Epidermal melanocyte (primary cell): ENCODE measurements around the gene CDC25A.
"Not testable (repeated sequence)": the region's sequence is repeated elsewhere in the genome, so short reads cannot be mapped to it uniquely, and the experiment has no call there.

Experiments used
- DNase-seq: peaks from one replicate; pipeline ENCODE4 v3.0.0; 2011; ENCODE audit warnings: low spot score; ENCODE audit not compliant: insufficient read length

Gene CDC25A

GRCh38 chr3:48188266-48189201, at the start of gene CDC25A:
Gene CDC25A (minus strand): TSS chr3:48188417. CDS start chr3:48187947, 470 bp downstream.
- DNase-seq = peak; percentile 98

DNA sequence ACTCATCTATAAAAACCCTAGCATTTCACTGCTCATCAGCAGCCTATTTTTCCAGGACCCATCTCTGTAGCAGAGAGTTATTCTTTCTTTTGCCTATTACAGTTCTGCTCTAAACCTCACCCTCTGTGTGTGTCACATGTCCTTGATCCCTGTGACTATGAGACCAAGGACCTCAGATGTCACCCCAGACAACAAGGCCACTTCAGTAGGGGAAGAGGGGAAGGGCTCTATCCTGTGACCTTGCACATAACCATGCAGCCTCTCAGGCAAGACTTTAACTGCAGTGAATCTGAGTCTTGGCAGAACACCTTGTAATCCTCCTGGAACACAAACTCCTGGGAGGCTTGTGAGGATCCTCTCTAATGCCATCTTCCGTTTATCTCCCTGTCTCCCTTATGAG, 48.3 kb upstream of the CDC25A start:
- no peak for DNase-seq

DNA sequence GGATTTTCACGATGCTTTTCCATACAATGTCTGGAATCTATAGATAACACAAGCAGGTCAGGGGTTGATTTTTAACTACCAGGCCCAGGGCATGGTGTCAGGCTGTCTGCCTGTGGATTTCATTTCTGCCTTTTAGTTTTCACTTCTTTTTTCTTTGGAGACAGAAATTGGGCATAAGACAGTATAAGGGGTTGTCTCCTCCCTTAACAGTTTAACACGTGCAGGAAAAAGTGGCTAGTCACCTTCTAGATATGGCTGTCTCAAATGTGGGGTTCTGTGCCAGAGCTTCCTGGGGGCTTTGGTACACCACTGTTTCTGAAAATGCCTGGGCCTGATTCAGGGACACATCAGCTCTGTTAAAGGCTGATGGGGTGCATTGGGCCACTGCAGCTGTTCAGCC, 45.3 kb upstream of the CDC25A start:
- no peak for DNase-seq

GRCh38 chr3:48232734-48233133, 44.5 kb upstream of the CDC25A start:
- DNase-seq = no peak

- no peak for DNase-seq
These were observed 44.0 kb upstream of the CDC25A start for GRCh38 chr3:48232232-48232631.

GRCh38 chr3:48226939-48227338, 38.7 kb upstream of the CDC25A start:
- no peak for DNase-seq

DNA sequence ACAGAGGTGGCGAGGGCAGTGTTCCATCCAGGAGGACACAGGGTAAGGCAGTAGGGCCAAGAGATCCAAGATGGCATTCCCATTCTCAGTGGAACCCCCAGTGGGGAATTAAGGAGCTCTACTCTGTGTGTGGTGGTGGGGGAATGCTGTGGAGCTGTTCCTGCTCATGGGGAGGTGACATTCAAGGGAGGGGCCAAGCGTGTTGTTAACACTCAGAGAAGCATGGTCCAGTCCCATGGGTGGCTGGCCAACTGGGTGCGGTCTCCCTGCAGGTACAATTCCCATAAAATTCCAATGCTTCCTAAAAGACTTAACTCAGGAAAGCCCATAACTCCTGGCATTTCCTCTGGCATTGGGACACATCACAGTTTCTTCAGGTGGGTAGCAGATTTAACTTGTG, 37.4 kb upstream of the CDC25A start:
- no peak for DNase-seq

DNA sequence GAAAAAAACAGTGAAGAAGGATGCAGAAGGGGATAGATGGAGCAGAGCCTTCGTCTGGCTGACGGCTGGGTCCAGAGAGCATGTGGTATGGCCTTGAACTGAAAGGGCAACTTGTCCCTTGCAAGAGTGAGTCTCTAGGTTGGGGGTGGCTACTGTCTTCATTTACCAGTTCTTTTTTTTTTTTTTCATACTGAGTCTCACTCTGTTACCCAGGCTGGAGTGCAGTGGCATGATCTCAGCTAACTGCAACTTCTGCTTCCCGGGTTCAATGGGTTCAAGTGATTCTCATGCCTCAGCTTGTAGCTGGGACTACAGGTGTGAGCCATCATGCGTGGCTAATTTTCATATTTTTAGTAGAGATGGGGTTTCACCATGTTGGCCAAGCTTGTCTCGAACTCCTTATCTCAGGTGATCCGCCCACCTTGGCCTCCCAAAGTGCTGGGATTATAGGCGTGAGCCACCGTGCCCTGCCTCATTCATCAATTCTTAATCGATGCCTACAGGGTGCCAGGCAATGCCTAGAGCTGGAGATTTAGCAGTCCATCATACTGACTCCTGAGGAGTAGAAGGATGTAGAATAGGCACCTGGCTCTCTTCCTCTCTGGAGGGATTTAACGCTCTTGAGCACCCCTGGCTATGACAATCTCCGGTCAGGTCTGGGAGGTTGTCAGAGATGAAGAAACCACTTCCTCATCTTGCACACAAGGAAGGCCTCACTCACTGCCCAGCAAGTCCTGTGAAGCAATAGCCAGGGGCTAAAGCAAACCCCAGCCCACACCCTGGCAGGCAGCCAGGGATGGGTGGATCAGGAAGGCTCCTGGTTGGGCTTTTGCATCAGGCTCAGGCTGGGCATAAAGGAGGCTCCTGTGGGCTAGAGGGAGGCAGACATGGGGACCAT, 34.6 kb upstream of the CDC25A start, which contains the start of gene CAMP:
Gene CAMP, plus strand, starts transcription at position 880 of the 898 bp plus-strand sequence. Its CDS starts 17 bp downstream, at position 897.
- DNase-seq = peak; percentile 80

- DNase-seq = no peak
These were observed 32.5 kb upstream of the CDC25A start for GRCh38 chr3:48220746-48221145.

DNA sequence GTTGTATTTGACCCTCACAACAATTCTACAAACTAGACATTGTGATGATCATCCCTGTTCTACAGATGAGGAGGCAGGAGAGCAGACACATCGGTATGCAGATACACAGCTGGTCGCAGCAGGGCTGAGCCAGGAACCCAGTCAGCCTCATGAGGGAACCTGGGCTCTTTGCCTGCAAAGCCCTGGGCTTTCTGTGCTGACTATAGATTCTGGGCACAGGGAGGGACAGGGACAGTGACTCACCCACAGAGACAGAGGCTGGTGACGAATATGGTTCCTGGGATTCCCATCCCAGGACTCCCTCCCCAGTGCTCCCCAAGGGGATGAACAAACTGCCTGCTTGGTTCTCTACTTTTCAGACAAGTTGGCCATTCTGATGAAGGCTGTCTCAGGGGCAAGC, 31.3 kb upstream of the CDC25A start:
- DNase-seq = no peak

- no peak for DNase-seq
These were observed 30.3 kb upstream of the CDC25A start for GRCh38 chr3:48218537-48218936.

DNA sequence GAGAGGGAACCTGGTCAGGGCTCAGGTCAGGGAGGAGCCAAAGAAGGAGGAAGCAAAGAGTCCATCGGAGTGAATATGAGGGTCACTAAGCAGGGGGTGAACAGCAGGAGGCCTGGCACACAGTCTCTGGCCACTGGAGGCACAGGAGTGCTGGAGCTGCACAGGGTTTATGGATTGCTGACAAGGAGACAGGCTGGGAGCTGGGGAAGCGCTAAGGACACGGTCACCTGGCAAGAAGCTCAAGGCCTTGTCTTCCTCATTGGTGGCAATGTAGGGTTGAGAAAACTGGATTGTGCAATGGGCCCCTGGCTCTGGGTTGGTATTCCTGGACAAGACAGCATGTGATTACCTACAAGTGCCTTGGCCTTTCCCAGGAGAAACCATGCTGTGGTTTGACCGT, 29.2 kb upstream of the CDC25A start:
- DNase-seq = no peak

GRCh38 chr3:48215876-48216275, 27.7 kb upstream of the CDC25A start:
- DNase-seq = no peak

DNA sequence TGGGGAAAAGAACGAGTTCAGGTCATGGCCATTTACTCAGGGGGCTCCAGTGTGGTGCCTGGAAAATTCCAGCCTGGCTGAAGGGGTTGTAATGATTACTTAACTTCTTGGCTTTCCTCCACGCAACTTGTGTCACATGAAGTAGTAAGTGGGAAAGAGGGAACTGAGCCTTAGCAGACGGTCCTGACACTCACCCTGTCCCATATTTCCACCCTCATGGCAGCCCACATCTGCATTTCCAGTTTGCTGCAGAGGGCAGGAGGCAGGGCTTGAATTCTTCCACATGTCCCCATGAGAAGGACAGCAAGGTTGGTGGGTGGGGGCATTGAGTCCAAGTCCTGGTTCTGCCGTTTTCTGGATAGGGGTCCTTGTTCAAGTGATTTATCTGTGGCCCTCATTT, 27.2 kb upstream of the CDC25A start:
- no peak for DNase-seq

DNA sequence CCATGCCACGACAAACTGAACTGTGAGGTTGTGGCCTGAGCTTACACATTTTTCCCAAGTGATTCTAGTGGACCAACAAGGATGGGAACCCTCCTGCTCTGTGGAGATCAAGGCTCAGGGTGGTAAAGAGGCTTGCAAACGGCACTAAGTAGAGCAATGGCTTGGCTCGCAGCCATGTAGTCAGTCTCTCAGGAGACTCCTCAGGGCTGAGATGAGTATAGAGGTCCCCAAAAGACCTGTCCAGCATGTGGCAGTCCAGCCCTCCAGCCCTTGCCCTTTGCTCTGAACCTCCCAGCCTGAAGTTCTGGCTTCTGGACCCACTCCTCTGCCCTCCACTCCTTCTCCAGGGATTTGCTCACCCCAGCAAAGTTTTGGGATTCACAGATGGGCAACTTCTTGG, 26.8 kb upstream of the CDC25A start:
- DNase-seq = no peak

DNA sequence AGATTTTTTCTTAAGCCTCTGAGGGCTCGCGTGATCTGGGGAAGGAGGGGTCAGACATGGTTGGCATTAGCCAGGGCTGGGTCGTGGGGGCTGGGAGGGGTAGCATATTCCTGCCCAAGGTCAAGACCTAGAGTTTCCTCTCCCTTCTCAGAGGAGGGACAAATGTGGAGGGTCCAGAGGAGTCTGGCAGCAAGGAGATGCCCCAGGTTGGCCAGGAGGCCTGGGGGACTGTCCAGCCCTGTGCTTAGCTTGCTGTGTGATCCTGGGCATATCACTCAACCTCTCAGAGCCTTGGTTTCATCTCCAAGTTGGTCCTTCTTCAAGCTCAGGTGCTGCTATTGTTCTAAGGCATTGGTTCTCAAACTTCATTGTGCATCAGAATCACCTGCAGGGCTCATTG, 26.0 kb upstream of the CDC25A start:
- DNase-seq = no peak

DNA sequence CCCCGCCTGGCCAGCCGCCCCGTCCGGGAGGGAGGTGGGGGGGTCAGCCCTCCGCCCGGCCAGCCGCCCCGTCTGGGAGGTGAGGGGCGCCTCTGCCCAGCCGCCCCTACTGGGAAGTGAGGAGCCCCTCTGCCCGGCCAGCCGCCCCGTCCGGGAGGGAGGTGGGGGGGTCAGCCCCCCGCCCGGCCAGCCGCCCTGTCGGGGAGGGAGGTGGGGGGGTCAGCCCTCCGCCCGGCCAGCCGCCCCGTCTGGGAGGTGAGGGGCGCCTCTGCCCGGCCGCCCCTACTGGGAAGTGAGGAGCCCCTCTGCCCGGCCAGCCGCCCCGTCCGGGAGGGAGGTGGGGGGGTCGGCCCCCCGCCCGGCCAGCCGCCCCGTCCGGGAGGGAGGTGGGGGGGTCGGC, 23.6 kb upstream of the CDC25A start:
- DNase-seq = not testable (repeated sequence)

DNA sequence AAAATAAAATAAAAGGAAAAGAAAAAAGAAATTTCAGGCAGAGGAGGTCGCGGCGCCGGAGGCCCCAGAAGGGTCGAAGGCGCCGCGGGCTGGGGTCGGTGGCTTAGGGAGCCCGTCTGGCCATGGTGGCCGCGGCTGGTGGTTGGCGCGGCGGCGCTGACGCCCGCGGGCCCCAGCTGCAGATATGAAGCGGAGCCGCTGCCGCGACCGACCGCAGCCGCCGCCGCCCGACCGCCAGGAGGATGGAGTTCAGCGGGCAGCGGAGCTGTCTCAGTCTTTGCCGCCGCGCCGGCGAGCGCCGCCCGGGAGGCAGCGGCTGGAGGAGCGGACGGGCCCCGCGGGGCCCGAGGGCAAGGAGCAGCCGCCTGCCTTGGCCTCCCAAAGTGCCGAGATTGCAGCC, 22.3 kb upstream of the CDC25A start:
- not testable (repeated sequence) for DNase-seq

DNA sequence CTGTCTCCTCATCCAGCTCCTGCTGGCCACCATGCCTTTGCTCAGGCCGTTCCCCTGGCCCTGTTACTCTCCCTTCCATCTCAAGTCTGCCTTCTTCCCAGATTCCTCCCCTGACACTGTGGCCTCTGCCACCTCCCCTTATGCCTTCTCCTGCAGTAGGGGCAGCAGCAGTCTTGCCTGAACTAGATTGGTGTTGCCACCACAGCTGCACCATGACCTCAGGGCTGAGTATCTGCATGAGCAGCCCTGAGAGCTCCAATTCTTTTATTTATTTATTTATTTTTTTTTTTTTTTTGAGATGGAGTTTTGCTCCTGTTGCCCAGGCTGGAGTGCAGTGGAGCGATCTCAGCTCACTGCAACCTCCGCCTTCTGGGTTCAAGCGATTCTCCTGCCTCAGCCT, 21.2 kb upstream of the CDC25A start:
- no peak for DNase-seq

- DNase-seq = no peak
These were observed 19.9 kb upstream of the CDC25A start for GRCh38 chr3:48208076-48208475.

DNA sequence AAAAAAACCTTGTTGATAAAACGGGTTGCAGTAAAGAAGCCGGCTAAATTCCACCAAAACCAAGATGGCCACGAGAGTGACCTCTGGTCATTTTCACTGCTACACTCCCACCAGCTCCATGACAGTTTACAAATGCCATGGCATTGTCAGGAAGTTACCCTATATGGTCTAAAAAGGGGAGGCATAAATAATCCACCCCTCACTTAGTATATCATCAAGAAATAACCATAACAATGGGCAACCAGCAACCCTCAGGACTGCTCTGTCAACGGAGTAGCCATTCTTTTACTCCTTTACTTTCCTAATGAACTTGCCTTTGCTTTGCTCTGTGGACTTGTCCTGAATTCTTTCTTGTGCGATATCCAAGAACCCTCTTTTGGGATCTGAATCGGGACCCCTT, 14.4 kb upstream of the CDC25A start:
- DNase-seq = no peak

DNA sequence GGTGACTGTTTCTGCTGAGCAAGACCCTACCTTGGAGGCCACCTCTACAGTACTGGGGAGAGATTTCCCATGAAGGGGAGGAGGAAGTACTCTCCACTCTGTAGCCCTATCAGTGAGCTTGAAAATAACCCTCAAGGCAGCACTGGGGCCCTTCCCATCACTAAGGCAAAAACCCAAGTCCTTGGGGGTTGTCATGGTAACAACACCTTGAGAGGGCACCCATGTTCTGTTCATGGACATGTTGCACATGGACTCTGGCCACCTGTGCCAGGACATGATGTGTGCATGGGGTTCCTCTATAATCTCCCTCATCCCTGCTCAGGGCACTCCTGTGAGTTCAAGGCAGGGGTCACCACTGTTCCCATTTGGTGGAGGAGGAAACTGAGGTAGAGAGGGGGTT, 10.9 kb upstream of the CDC25A start:
- no peak for DNase-seq
